Hindlimb muscle (tissue), 1 donor: Measurements from ENCODE around the gene MAFG. TPM values are rescaled to one million over a fixed set of nuclear protein-coding genes. Genes with fewer than 3 reads are reported as not detected.
"Not testable (repeated sequence)": the region's sequence is repeated elsewhere in the genome, so short reads cannot be mapped to it uniquely, and the experiment has no call there.

Experiments used
- DNase-seq: peaks from one replicate; pipeline ENCODE4 v3.0.0-alpha.2; 2013
- polyA plus RNA-seq: library from polyadenylated mRNA; unstranded; fragments of 120-200 nt; gene quantifications from one replicate; pipeline ENCODE4 v1.2.1, GENCODE V29; 2013; ENCODE audit not compliant: insufficient read length

The MAFG gene
- polyA plus RNA-seq, 1 donor = 16.3 TPM

GRCh38 chr17:81957691-81958432 is 30.3 kb upstream of the MAFG start:
- no peak for DNase-seq

- DNase-seq = no peak
Measured at GRCh38 chr17:81956607-81957589, 29.4 kb upstream of the MAFG start.

- DNase-seq = no peak
Measured at GRCh38 chr17:81955756-81956544, 28.4 kb upstream of the MAFG start.

- no peak for DNase-seq
Measured at GRCh38 chr17:81955058-81955681, 27.6 kb upstream of the MAFG start.

GRCh38 chr17:81954131-81955057 is 26.9 kb upstream of the MAFG start:
- no peak for DNase-seq

GRCh38 chr17:81953443-81953842 is 25.9 kb upstream of the MAFG start:
- not testable (repeated sequence) for DNase-seq

GRCh38 chr17:81952792-81953228 is 25.3 kb upstream of the MAFG start:
- DNase-seq = no peak

GRCh38 chr17:81951785-81952684 is 24.5 kb upstream of the MAFG start:
- no peak for DNase-seq

- no peak for DNase-seq
Measured at GRCh38 chr17:81950501-81950900, 23.0 kb upstream of the MAFG start.

GRCh38 chr17:81948635-81949378 is 21.3 kb upstream of the MAFG start:
- DNase-seq = no peak

- no peak for DNase-seq
Measured at GRCh38 chr17:81947189-81947588, 19.7 kb upstream of the MAFG start, which contains the start of gene MYADML2. Gene MYADML2 (minus strand): TSS chr17:81947233. CDS start chr17:81941741, 5,492 bp downstream.

- no peak for DNase-seq
Measured at GRCh38 chr17:81944858-81945257, 17.3 kb upstream of the MAFG start.

- no peak for DNase-seq
Measured at GRCh38 chr17:81942167-81942553, 14.6 kb upstream of the MAFG start.

- no peak for DNase-seq
Measured at GRCh38 chr17:81941484-81942166, 14.1 kb upstream of the MAFG start.

GRCh38 chr17:81940538-81941483 is 13.3 kb upstream of the MAFG start:
- no peak for DNase-seq

- DNase-seq = no peak
Measured at GRCh38 chr17:81939881-81940385, 12.4 kb upstream of the MAFG start.

- DNase-seq = no peak
Measured at GRCh38 chr17:81939218-81939617, 11.7 kb upstream of the MAFG start.
